IPS-18a (cell line): ENCODE results near the gene ARL6IP5.
A peak's percentile ranks its signal among the peaks of the same experiment; 100 is the strongest.

Experiments
- H3K27ac ChIP-seq: one replicate; pipeline ENCODE4 v1.5.1; 2013; ENCODE audit warnings: low read length
- H3K27me3 ChIP-seq: one replicate; pipeline ENCODE4 v1.6.1; 2013; ENCODE audit warnings: mild to moderate bottlenecking, low read length; ENCODE audit not compliant: control insufficient read depth, insufficient read depth
- H3K36me3 ChIP-seq: one replicate; pipeline ENCODE4 v1.6.1; 2013; ENCODE audit warnings: low read depth, low read length; ENCODE audit not compliant: control insufficient read depth
- H3K4me1 ChIP-seq: one replicate; pipeline ENCODE4 v1.6.1; 2013; ENCODE audit warnings: low read depth, low read length; ENCODE audit not compliant: control insufficient read depth
- H3K4me3 ChIP-seq: one replicate; pipeline ENCODE4 v1.5.1; 2013; ENCODE audit warnings: low read length
- H3K9ac ChIP-seq: one replicate; pipeline ENCODE4 v1.6.1; 2013; ENCODE audit warnings: mild to moderate bottlenecking, low read length, moderate library complexity
- H3K9me3 ChIP-seq: one replicate; pipeline ENCODE4 v1.6.1; 2013; ENCODE audit warnings: low read depth, low read length; ENCODE audit not compliant: control insufficient read depth

ARL6IP5 gene

GRCh38 chr3:69072928-69073327, 11.8 kb upstream of the ARL6IP5 start:
- H3K4me1 ChIP-seq: no peaks in the 10 kb centered on the region
- no peaks in the 10 kb centered on the region for H3K27me3 ChIP-seq
- H3K9me3 ChIP-seq: no peaks in the 10 kb centered on the region
- peaks cover 21% of the 10 kb centered on the region for H3K36me3 ChIP-seq
- H3K4me3 ChIP-seq: no peak overlapping the region
- H3K27ac ChIP-seq: no peak overlapping the region
- no peak overlapping the region for H3K9ac ChIP-seq

GRCh38 chr3:69079269-69080159, 5.2 kb upstream of the ARL6IP5 start:
- peak overlapping the region; percentile 85 for H3K4me3 ChIP-seq
- peak overlapping the region; percentile 69 for H3K9ac ChIP-seq
- H3K9me3 ChIP-seq: no peaks in the 10 kb centered on the region
- no peaks in the 10 kb centered on the region for H3K36me3 ChIP-seq
- peak overlapping the region; percentile 15 for H3K27ac ChIP-seq
- H3K4me1 ChIP-seq: peaks cover 8% of the 10 kb centered on the region
- H3K27me3 ChIP-seq: no peaks in the 10 kb centered on the region

- Histone ChIP-seq H3K27me3 (no peaks in the 10 kb centered on the region), H3K9ac (peak within 1 kb of the TSS; percentile 69), H3K36me3 (no peaks in the 10 kb centered on the region), H3K9me3 (no peaks in the 10 kb centered on the region), H3K27ac (peak within 1 kb of the TSS; percentile 15), H3K4me1 (peaks cover 8% of the 10 kb centered on the region), H3K4me3 (peak within 1 kb of the TSS; percentile 85)
These were observed 4.4 kb upstream of the ARL6IP5 start, which contains the start of gene UBA3 for GRCh38 chr3:69080233-69080920. UBA3 (minus strand) TSS chr3:69080365; CDS start chr3:69080353, 12 bp downstream.

- no peak overlapping the region for H3K4me3 ChIP-seq
- no peaks in the 10 kb centered on the region for H3K27me3 ChIP-seq
- H3K9ac ChIP-seq: no peak overlapping the region
- peaks cover 14% of the 10 kb centered on the region for H3K4me1 ChIP-seq
- H3K9me3 ChIP-seq: no peaks in the 10 kb centered on the region
- H3K36me3 ChIP-seq: no peaks in the 10 kb centered on the region
- no peak overlapping the region for H3K27ac ChIP-seq
These were observed 3.0 kb upstream of the ARL6IP5 start for GRCh38 chr3:69081583-69082262.

GRCh38 chr3:69082361-69082760, 2.4 kb upstream of the ARL6IP5 start:
- no peaks in the 10 kb centered on the region for H3K27me3 ChIP-seq
- no peaks in the 10 kb centered on the region for H3K9me3 ChIP-seq
- H3K4me3 ChIP-seq: no peak overlapping the region
- peaks cover 14% of the 10 kb centered on the region for H3K4me1 ChIP-seq
- no peak overlapping the region for H3K9ac ChIP-seq
- no peak overlapping the region for H3K27ac ChIP-seq
- H3K36me3 ChIP-seq: no peaks in the 10 kb centered on the region

GRCh38 chr3:69082805-69083204, 1.9 kb upstream of the ARL6IP5 start:
- no peaks in the 10 kb centered on the region for H3K27me3 ChIP-seq
- no peaks in the 10 kb centered on the region for H3K36me3 ChIP-seq
- H3K27ac ChIP-seq: no peak overlapping the region
- no peak overlapping the region for H3K4me3 ChIP-seq
- H3K4me1 ChIP-seq: peaks cover 14% of the 10 kb centered on the region
- H3K9ac ChIP-seq: no peak overlapping the region
- no peaks in the 10 kb centered on the region for H3K9me3 ChIP-seq

- H3K4me1 ChIP-seq: peaks cover 17% of the 10 kb centered on the region
- no peaks in the 10 kb centered on the region for H3K27me3 ChIP-seq
- peak overlapping the region; percentile 43 for H3K9ac ChIP-seq
- peak overlapping the region; percentile 89 for H3K4me3 ChIP-seq
- no peaks in the 10 kb centered on the region for H3K9me3 ChIP-seq
- H3K36me3 ChIP-seq: no peaks in the 10 kb centered on the region
- no peak overlapping the region for H3K27ac ChIP-seq
These were observed 563 bp downstream of the ARL6IP5 start for GRCh38 chr3:69085168-69085832.

GRCh38 chr3:69085833-69086722, 1.3 kb downstream of the ARL6IP5 start:
- peak overlapping the region; percentile 89 for H3K4me3 ChIP-seq
- H3K9me3 ChIP-seq: no peaks in the 10 kb centered on the region
- peak overlapping the region; percentile 43 for H3K9ac ChIP-seq
- H3K27ac ChIP-seq: no peak overlapping the region
- peaks cover 14% of the 10 kb centered on the region for H3K4me1 ChIP-seq
- H3K36me3 ChIP-seq: no peaks in the 10 kb centered on the region
- H3K27me3 ChIP-seq: no peaks in the 10 kb centered on the region

- H3K27me3 ChIP-seq: no peaks in the 10 kb centered on the region
- no peak overlapping the region for H3K4me3 ChIP-seq
- H3K9ac ChIP-seq: no peak overlapping the region
- no peaks in the 10 kb centered on the region for H3K36me3 ChIP-seq
- H3K27ac ChIP-seq: no peak overlapping the region
- H3K4me1 ChIP-seq: peaks cover 18% of the 10 kb centered on the region
- no peaks in the 10 kb centered on the region for H3K9me3 ChIP-seq
These were observed 2.5 kb downstream of the ARL6IP5 start for GRCh38 chr3:69087030-69087791.

- no peak overlapping the region for H3K9ac ChIP-seq
These were observed 3.3 kb downstream of the ARL6IP5 start for GRCh38 chr3:69088063-69088462.

More at GRCh38 chr3:69088063-69088462, 3.3 kb downstream of the ARL6IP5 start:
- H3K4me3 ChIP-seq: no peak overlapping the region
- H3K27ac ChIP-seq: no peak overlapping the region
- H3K4me1 ChIP-seq: peaks cover 20% of the 10 kb centered on the region
- H3K36me3 ChIP-seq: no peaks in the 10 kb centered on the region
- H3K27me3 ChIP-seq: no peaks in the 10 kb centered on the region
- H3K9me3 ChIP-seq: no peaks in the 10 kb centered on the region
